Activated T-helper 2 cell treated with anti-CD3 and anti-CD28 coated beads, Interferon-gamma antibody, Interleukin-2, Interleukin-4, amounts not matched to agents 10 μg/mL and 5 μg/mL and 100 μg/mL, durations not matched to agents 14 hours and 24 hours and 36 hours (primary cell): ENCODE results near the gene PTPRQ. TPM values are rescaled to one million over a fixed set of nuclear protein-coding genes. Genes with fewer than 3 reads are reported as not detected.
"Not testable (repeated sequence)": the region's sequence is repeated elsewhere in the genome, so short reads cannot be mapped to it uniquely, and the experiment has no call there.

ENCODE experiments used
- DNase-seq: peaks from one replicate; pipeline ENCODE4 v3.0.0; 2021; ENCODE audit warnings: low spot score
- H3K27ac Mint-ChIP-seq: one replicate; pipeline ENCODE4 v1.8.0; 2021; ENCODE audit warnings: mixed read lengths
- H3K27me3 Mint-ChIP-seq: one replicate; pipeline ENCODE4 v1.8.0; 2021; ENCODE audit warnings: low read depth, mixed read lengths
- H3K36me3 Mint-ChIP-seq: one replicate; pipeline ENCODE4 v1.8.0; 2021; ENCODE audit warnings: low read depth, mixed read lengths
- H3K4me1 Mint-ChIP-seq: one replicate; pipeline ENCODE4 v1.8.0; 2021; ENCODE audit warnings: low read depth, mixed read lengths
- H3K4me3 Mint-ChIP-seq: one replicate; pipeline ENCODE4 v1.8.0; 2021; ENCODE audit warnings: low read depth, mild to moderate bottlenecking, moderate library complexity, mixed read lengths
- H3K9me3 Mint-ChIP-seq: one replicate; pipeline ENCODE4 v1.8.0; 2021; ENCODE audit warnings: mixed read lengths
- intact Hi-C: fragments of 100-400 bp; cut with micrococcal nuclease; formaldehyde crosslinking; loops from one replicate; pipeline ENCODE4 v1.15.1; 2023
- total RNA-seq: library from RNA; stranded (reverse); gene quantifications from 2 replicates; pipeline ENCODE4 v1.2.3, GENCODE V29; 2022

The PTPRQ gene
- total RNA-seq, 1 donor from 2014 or later = not detected

DNA sequence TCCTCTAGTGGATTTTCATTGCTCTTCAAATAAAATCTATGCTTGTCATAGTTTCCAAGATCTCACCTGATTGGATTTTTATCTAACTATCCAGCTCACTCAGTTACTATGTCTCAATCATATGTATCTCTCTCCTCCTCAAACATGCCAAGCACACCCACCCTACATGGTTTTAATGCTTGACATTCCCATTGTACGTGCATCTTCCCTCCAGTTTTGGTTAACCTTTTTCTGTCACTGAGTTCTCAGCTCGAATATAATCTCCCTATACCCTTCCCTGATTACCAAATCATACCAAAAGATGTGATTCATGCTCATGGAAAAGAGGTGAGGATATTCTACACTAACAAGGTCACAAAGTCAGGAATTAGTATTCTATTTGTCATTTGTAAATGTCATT is 12.0 kb upstream of the PTPRQ start:
- DNase-seq = no peak
- H3K4me1 Mint-ChIP-seq = no peaks in the 10 kb centered on the region
- no peaks in the 10 kb centered on the region for H3K9me3 Mint-ChIP-seq
- intact Hi-C loops = no loop called here
- H3K27ac Mint-ChIP-seq = no peak overlapping the region
- H3K27me3 Mint-ChIP-seq = no peaks in the 10 kb centered on the region
- no peak overlapping the region for H3K4me3 Mint-ChIP-seq
- H3K36me3 Mint-ChIP-seq = no peaks in the 10 kb centered on the region

DNA sequence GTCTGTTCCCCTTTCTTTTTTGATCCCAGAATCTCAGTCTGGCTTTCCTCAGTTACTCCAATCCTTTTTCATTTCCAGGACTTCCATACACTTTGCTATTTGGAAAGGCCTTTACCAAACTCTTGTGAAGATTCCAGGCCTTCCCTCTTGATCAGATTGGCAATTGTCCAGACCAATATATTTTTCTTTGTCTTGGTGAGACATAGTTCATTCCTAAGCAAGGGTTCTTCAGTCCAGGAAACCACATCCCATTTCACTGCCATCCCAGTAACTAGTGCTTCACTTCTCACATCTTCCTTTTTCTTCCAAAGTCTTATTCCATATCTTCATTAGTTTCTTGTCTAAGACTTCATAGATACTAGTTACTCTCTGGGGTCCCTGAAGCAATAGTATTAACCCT is 2.1 kb upstream of the PTPRQ start:
- H3K9me3 Mint-ChIP-seq = no peaks in the 10 kb centered on the region
- no peak overlapping the region for H3K27ac Mint-ChIP-seq
- intact Hi-C loops = no loop called here
- DNase-seq = no peak
- H3K27me3 Mint-ChIP-seq = no peaks in the 10 kb centered on the region
- H3K4me3 Mint-ChIP-seq = no peak overlapping the region
- no peaks in the 10 kb centered on the region for H3K4me1 Mint-ChIP-seq
- H3K36me3 Mint-ChIP-seq = no peaks in the 10 kb centered on the region

DNA sequence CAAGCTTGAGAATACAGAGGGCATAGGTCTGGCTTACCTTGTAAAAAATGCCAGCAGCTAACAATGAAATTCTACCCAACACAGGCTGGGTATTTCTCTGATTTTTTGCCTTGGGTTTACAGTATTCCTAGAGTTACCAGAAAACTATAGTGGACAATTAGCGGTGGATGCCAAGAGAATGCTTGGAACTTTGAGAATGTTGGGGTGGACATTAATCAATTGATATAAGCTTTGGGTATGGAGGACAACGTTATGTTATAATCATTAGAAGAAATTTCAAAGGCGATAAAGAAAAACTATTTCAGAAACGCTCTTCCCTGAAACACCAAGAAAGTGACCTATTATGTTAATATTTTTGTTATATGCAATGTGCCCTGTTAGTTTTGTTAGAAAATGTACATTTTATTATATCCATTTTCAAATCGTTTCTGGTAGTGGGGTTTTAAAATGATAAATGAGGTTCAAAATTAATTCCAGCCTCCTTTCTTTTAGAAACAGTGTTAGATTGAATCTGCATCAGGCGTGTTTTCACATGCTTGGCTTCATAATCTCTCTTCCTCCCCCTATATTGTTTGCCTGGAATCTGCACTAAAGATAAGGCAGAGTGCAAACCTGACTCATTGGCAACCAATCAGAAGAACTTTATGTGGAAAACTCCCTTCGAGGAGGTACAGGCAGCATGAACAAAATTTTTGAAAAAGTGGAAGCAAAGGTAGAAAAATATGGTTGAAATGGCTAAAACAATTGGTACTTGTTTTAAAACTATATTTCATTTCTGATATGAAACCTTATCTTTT is 1.4 kb upstream of the PTPRQ start:
- no peaks in the 10 kb centered on the region for H3K36me3 Mint-ChIP-seq
- DNase-seq = no peak
- intact Hi-C loops = no loop called here
- H3K27me3 Mint-ChIP-seq = no peaks in the 10 kb centered on the region
- no peak overlapping the region for H3K4me3 Mint-ChIP-seq
- no peaks in the 10 kb centered on the region for H3K4me1 Mint-ChIP-seq
- no peak overlapping the region for H3K27ac Mint-ChIP-seq
- H3K9me3 Mint-ChIP-seq = no peaks in the 10 kb centered on the region

DNA sequence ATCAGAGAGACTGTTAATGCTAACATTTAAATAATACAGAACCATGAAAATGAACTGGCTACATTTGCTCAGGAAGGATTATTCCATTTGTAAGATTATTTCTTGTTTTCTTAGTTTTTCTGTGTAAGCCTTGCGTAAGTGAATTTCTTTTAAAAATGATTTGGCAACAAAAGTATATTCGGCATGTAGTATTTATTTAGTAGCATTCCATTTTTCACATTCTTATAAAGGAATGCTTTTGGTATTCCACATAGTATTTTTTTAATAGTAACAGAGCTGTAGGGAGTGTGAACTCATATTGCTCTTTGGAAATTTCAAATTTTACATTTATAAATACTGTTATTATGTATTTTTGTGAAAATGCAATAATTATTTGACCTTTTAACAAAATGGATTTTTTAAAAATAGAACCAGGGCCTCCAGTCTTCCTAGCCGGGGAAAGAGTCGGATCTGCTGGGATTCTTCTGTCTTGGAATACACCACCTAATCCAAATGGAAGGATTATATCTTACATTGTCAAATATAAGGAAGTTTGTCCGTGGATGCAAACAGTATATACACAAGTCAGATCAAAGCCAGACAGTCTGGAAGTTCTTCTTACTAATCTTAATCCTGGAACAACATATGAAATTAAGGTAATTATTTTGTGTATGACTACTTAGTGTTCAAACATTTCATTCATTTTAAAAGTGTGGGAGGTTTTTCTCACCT is 1.2 kb downstream of the PTPRQ start:
- H3K27me3 Mint-ChIP-seq = no peaks in the 10 kb centered on the region
- H3K36me3 Mint-ChIP-seq = no peaks in the 10 kb centered on the region
- H3K4me1 Mint-ChIP-seq = no peaks in the 10 kb centered on the region
- intact Hi-C loops = no loop called here
- no peak for DNase-seq
- no peaks in the 10 kb centered on the region for H3K9me3 Mint-ChIP-seq
- no peak overlapping the region for H3K4me3 Mint-ChIP-seq
- no peak overlapping the region for H3K27ac Mint-ChIP-seq

DNA sequence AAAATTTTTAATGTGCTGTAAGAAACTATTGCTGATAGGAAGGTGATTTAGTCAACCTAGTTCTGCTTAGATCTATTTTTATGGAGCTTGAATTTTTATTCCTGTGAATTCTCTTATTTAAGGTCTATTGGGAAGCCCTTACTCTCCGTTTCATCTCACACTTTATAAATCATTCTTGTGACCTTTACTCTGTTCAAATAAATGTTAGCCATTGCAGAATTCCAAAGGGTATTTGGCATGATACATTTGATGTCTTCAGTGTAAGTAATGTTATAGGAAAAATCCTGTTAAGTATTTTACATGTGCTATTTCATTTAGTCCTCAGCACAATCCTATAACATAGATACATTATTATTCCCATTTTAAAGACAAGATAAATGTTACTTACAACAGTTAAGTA is 12.5 kb downstream of the PTPRQ start:
- no peak for DNase-seq
- intact Hi-C loops = no loop called here
- Mint-ChIP-seq H3K9me3 (peaks cover 3% of the 10 kb centered on the region), H3K27me3 (no peaks in the 10 kb centered on the region), H3K36me3 (no peaks in the 10 kb centered on the region), H3K4me3 (no peak overlapping the region), H3K4me1 (no peaks in the 10 kb centered on the region), H3K27ac (no peak overlapping the region)

DNA sequence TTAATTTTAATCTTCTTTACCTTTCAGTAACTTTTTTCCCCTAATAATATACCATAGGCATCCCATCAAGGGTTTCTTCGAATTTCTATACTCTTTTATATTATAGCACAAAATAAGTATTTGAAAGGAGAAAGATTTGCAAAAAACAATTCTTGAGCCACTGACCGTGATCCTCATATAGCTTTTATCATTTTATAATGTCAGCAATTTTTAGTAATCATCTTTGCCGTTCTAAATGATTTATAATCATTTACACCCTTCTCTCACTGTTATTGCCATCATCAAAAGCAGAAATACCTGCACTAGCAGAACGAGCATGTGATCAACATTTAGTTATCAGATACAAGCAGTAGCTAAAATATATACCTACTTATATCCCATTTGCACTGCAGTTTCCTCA is 16.9 kb downstream of the PTPRQ start:
- H3K4me3 Mint-ChIP-seq = no peak overlapping the region
- no peaks in the 10 kb centered on the region for H3K4me1 Mint-ChIP-seq
- no peak for DNase-seq
- no peaks in the 10 kb centered on the region for H3K36me3 Mint-ChIP-seq
- H3K27ac Mint-ChIP-seq = no peak overlapping the region
- H3K9me3 Mint-ChIP-seq = peaks cover 9% of the 10 kb centered on the region
- intact Hi-C loops = no loop called here
- H3K27me3 Mint-ChIP-seq = no peaks in the 10 kb centered on the region

DNA sequence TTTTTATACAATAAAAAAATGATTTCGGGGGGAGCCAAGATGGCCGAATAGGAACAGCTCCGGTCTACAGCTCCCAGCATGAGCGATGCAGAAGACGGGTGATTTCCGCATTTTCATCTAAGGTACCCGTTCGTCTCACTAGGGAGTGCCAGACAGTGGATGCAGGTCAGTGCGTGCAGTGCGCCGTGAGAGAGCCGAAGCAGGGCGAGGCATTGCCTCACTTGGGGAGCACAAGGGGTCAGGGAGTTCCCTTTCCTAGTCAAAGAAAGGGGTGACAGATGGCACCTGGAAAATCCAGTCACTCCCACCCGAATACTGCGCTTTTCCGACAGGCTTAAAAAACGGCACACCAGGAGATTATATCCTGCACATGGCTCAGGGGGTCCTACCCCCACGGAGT is 17.8 kb downstream of the PTPRQ start:
- H3K9me3 Mint-ChIP-seq, H3K36me3 Mint-ChIP-seq, H3K4me3 Mint-ChIP-seq, DNase-seq, H3K4me1 Mint-ChIP-seq, H3K27me3 Mint-ChIP-seq, intact Hi-C loops, H3K27ac Mint-ChIP-seq: not testable (repeated sequence)

DNA sequence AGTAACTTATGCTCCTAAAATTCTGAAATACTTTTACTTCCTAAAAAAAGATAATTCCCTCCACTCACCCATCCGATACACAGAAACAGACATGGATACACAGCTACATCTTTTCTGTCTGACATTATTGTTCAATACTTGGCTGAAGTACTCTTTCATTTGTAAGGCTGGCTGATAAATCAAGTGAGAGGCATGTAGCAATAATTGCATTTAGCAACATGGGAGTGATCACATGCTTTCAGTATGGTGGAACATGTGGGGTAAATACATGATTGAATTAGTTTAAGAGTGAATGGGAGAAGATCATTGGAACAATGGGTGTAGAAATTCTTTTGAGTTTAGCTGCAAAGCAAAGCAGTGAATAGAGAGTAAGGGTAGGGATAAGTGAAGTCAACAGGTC is 25.6 kb downstream of the PTPRQ start:
- no peak for DNase-seq
- no peaks in the 10 kb centered on the region for H3K27me3 Mint-ChIP-seq
- H3K4me3 Mint-ChIP-seq = no peak overlapping the region
- no peaks in the 10 kb centered on the region for H3K9me3 Mint-ChIP-seq
- H3K27ac Mint-ChIP-seq = no peak overlapping the region
- no peaks in the 10 kb centered on the region for H3K36me3 Mint-ChIP-seq
- no peaks in the 10 kb centered on the region for H3K4me1 Mint-ChIP-seq
- intact Hi-C loops = no loop called here

DNA sequence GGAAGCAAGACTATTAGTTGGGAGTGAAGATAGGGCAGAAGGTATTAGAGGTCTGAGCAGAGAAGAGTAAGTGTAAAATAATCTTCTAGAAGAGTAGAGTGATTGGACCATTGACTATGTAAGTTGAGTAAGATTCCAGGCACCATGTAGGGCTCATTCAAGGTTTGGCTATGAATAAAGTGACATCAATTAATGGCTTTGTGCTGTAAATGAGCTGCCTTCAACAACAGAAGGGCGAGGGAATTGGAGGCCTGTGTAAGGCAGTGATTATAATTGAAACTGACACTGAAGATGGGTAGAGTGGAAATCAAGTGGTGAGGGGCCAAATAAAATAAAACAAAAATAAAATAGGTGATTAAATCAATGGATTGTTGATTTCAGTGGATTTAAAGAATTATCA is 26.4 kb downstream of the PTPRQ start:
- Mint-ChIP-seq H3K27me3 (no peaks in the 10 kb centered on the region), H3K27ac (no peak overlapping the region), H3K36me3 (no peaks in the 10 kb centered on the region), H3K4me1 (no peaks in the 10 kb centered on the region), H3K4me3 (no peak overlapping the region), H3K9me3 (no peaks in the 10 kb centered on the region)
- intact Hi-C loops = no loop called here
- no peak for DNase-seq

DNA sequence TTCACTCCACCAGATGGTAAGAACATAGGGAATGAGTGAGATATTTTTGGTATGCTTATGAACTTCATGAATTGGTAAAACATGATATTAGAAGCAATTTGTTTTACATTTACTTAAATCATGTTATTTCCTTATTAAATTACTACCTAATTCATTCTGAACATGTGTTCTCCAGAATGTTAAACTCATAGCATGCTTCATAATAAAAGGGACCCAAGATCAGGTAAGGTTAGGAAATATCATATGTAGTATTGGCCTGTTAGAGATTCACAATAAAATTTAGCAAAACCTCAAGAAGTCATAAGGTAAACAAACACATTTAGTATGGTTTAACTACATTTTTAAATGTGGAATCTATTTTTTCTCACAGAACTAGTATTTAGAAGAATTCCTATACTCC is 28.2 kb downstream of the PTPRQ start:
- Mint-ChIP-seq H3K27me3 (no peaks in the 10 kb centered on the region), H3K36me3 (no peaks in the 10 kb centered on the region), H3K4me1 (no peaks in the 10 kb centered on the region), H3K9me3 (no peaks in the 10 kb centered on the region), H3K4me3 (no peak overlapping the region), H3K27ac (no peak overlapping the region)
- intact Hi-C loops = loop anchor here (2.0 kb wide), 1 partner anchor 291 kb away; no protein-coding TSS in a partner anchor
- no peak for DNase-seq

DNA sequence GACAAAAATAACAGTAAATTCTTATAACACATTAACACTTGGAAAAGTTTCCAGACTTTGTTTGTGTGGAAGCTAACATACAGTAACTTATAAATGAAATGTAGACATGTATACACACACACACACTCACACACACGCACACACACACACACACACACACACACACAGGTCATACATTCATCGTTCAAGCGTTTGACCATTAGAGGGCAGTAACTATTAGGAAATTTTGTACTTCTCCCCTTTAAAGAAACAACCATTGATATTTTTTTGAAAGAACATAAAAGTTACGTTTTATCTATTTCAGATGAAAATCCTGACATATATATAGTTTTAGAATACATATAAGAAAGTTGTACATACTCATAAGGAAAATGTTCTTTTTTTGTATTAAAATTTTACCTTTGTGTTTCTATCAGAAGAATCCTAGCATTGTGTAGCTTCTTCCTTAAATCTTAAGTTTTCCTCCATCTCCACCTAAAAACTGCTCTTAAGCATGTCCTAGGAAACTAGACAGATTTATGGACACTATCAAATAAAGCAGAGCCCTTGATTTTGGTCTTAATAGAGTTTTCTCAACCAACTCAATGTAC is 29.0 kb downstream of the PTPRQ start:
- Mint-ChIP-seq H3K4me3 (no peak overlapping the region), H3K27ac (no peak overlapping the region), H3K9me3 (no peaks in the 10 kb centered on the region), H3K4me1 (no peaks in the 10 kb centered on the region), H3K27me3 (no peaks in the 10 kb centered on the region), H3K36me3 (no peaks in the 10 kb centered on the region)
- DNase-seq = no peak
- intact Hi-C loops = loop anchor here (2.0 kb wide), 1 partner anchor 290 kb away; no protein-coding TSS in a partner anchor

DNA sequence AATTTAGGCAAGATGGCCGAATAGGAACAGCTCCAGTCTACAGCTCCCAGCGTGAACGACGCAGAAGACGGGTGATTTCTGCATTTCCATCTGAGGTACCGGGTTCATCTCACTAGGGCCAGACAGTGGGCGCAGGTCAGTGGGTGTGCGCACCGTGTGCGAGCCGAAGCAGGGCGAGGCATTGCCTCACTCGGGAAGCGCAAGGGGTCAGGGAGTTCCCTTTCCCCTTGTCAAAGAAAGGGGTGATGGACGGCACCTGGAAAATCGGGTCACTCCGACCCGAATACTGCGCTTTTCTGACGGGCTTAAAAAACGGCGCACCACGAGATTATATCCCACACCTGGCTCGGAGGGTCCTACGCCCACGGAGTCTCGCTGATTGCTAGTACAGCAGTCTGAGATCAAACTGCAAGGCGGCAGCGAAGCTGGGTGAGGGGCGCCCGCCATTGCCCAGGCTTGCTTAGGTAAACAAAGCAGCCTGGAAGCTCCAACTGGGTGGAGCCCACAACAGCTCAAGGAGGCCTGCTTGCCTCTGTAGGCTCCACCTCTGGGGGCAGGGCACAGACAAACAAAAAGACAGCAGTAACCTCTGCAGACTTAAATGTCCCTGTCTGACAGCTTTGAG is 33.6 kb downstream of the PTPRQ start:
- H3K4me3 Mint-ChIP-seq, H3K4me1 Mint-ChIP-seq, H3K36me3 Mint-ChIP-seq, intact Hi-C loops, H3K27ac Mint-ChIP-seq, H3K9me3 Mint-ChIP-seq, H3K27me3 Mint-ChIP-seq, DNase-seq: not testable (repeated sequence)

DNA sequence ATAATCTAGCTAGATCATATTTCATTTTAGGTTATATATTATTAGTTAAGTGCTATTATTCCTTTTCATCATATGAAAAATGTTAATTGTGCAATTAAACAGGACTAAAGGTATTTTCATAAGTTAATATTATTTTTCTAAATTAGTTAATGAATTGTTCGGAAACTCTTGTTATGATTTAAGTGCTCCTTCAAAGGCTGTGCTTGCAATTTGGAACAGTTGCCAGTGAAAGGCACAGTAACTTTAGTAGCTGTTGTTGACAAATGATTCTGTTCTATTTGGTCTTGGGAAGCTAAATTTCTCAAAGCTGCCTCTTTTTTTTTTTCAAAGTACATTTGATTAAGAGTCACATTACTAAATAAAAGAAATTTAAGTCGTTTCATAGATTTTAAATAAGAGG is 40.7 kb downstream of the PTPRQ start:
- Mint-ChIP-seq H3K27ac (no peak overlapping the region), H3K36me3 (no peaks in the 10 kb centered on the region), H3K4me1 (no peaks in the 10 kb centered on the region), H3K4me3 (no peak overlapping the region), H3K27me3 (no peaks in the 10 kb centered on the region), H3K9me3 (peaks cover 4% of the 10 kb centered on the region)
- intact Hi-C loops = no loop called here
- DNase-seq = no peak
